SK-N-SH (cell line): Measurements from ENCODE around the gene KRT27.

Experiments
- CTCF ChIP-seq: fragments of 200-600 bp; sonication (generic); IDR thresholded peaks from 2 replicates; pipeline ENCODE4 v1.6.1; 2017; ENCODE audit warnings: antibody characterized with exemption, mild to moderate bottlenecking, moderate library complexity
- ELF1 ChIP-seq: IDR thresholded peaks from 2 replicates; pipeline ENCODE4 v1.4.0; 2012
- EP300 ChIP-seq, 2 experiments: IDR thresholded peaks; 2 replicates each; pipeline versions ENCODE4 v1.4.0 to v1.6.1; 2012; ENCODE audit warnings: borderline replicate concordance in 1 of 2, low read depth in 1 of 2, low read length in 1 of 2
- EZH2phosphoT487 ChIP-seq: fragments of 200-600 bp; sonication (generic); IDR thresholded peaks from 2 replicates; pipeline ENCODE4 v1.6.1; 2017; ENCODE audit warnings: low read depth, mixed run types, mild to moderate bottlenecking, antibody characterized with exemption, moderate library complexity, borderline replicate concordance
- FOSL2 ChIP-seq: IDR thresholded peaks from 2 replicates; pipeline ENCODE4 v1.4.0; 2012; ENCODE audit warnings: low read depth, mild to moderate bottlenecking, moderate library complexity, borderline replicate concordance
- JUND ChIP-seq: IDR thresholded peaks from 2 replicates; pipeline ENCODE4 v1.4.0; 2012
- POLR2AphosphoS5 ChIP-seq: IDR thresholded peaks from 2 replicates; pipeline ENCODE4 v1.6.1; 2012; ENCODE audit warnings: low read depth, low read length
- RAD21 ChIP-seq: IDR thresholded peaks from 2 replicates; pipeline ENCODE4 v1.6.1; 2012; ENCODE audit warnings: mild to moderate bottlenecking, low read length
- RCOR1 ChIP-seq: fragments of 150-350 bp; IDR thresholded peaks from 2 replicates; pipeline ENCODE4 v1.6.1; 2017; ENCODE audit warnings: antibody characterized with exemption, low read length
- REST ChIP-seq: IDR thresholded peaks from 2 replicates; pipeline ENCODE4 v1.6.1; 2012; ENCODE audit warnings: mild to moderate bottlenecking, low read depth, low read length, moderate library complexity
- SIN3A ChIP-seq: IDR thresholded peaks from 2 replicates; pipeline ENCODE4 v1.6.1; 2012; ENCODE audit warnings: low read depth, mild to moderate bottlenecking, low read length, moderate library complexity, borderline replicate concordance
- TAF1 ChIP-seq: IDR thresholded peaks from 2 replicates; pipeline ENCODE4 v1.6.1; 2012; ENCODE audit warnings: low read depth, mild to moderate bottlenecking, low read length, moderate library complexity, borderline replicate concordance
- TCF12 ChIP-seq: IDR thresholded peaks from 2 replicates; pipeline ENCODE4 v1.4.0; 2012
- YY1 ChIP-seq: IDR thresholded peaks from 2 replicates; pipeline ENCODE4 v1.4.0; 2012; ENCODE audit warnings: low read depth, mild to moderate bottlenecking

- TF ChIP-seq REST, result no peak
- 0 out of 2 replicates have a peak, but pooled peaks have one; percentile 31 for TF ChIP-seq POLR2AphosphoS5
- TF ChIP-seq CTCF, result no peak
- TF ChIP-seq EP300 (IDR thresholded peaks at IDR 0.05; ENCODE audit: borderline replicate concordance in 1 of 2, low read depth in 1 of 2, low read length in 1 of 2), result peak in 1 of 2 experiments; percentile 84; a peak in 1 of 4 replicates
- peak; percentile 33; the same call in 1 of the 2 replicates for TF ChIP-seq TAF1
- no peak for TF ChIP-seq FOSL2
- TF ChIP-seq ELF1, result peak; percentile 60
- TF ChIP-seq JUND, result no peak
- no peak for TF ChIP-seq SIN3A
- no peak for TF ChIP-seq TCF12
- TF ChIP-seq EZH2phosphoT487, result no peak
- no peak for TF ChIP-seq YY1
- TF ChIP-seq RAD21, result no peak
- no peak for TF ChIP-seq RCOR1
Observed at GRCh38 chr17:40818733-40819527, 36.6 kb upstream of the KRT27 start.
